SK-N-SH treated with all-trans-retinoic acid at 6 μM for 48 hours (cell line): ENCODE results near the gene HYAL3.

Experiments used
- ATAC-seq: fragments of 200-7000 bp; cut with Tn5 transposase; 3 replicates; pipeline ENCODE4 v1.9.1; 2020; ENCODE audit warnings: mild to moderate bottlenecking, moderate library complexity
- ESRRG ChIP-seq: fragments of 250-450 bp; sonication (Bioruptor Pico); IDR thresholded peaks from 2 replicates; pipeline ENCODE4 v1.6.1; 2021; ENCODE audit warnings: mild to moderate bottlenecking
- GLIS3 ChIP-seq: fragments of 250-450 bp; sonication (Bioruptor Pico); IDR thresholded peaks from 2 replicates; pipeline ENCODE4 v1.5.0; 2020; ENCODE audit warnings: mild to moderate bottlenecking, moderate library complexity
- ISL1 ChIP-seq: fragments of 250-450 bp; sonication (Bioruptor Pico); IDR thresholded peaks from 2 replicates; pipeline ENCODE4 v2.1.2; 2022; ENCODE audit warnings: mild to moderate bottlenecking, moderate library complexity
- OSR1 ChIP-seq: fragments of 250-450 bp; sonication (Bioruptor Pico); IDR thresholded peaks from 2 replicates; pipeline ENCODE4 v1.8.0; 2022; ENCODE audit warnings: moderate library complexity, mild to moderate bottlenecking, inconsistent platforms
- PPARA ChIP-seq: fragments of 250-450 bp; sonication (Bioruptor Pico); IDR thresholded peaks from 2 replicates; pipeline ENCODE4 v1.5.0; 2020; ENCODE audit warnings: mild to moderate bottlenecking, borderline replicate concordance
- SNAI2 ChIP-seq: fragments of 250-450 bp; sonication (Bioruptor Pico); IDR thresholded peaks from 2 replicates; pipeline ENCODE4 v1.5.0; 2020; ENCODE audit warnings: mild to moderate bottlenecking, moderate library complexity
- TOX ChIP-seq: fragments of 250-450 bp; sonication (Bioruptor Pico); IDR thresholded peaks from 2 replicates; pipeline ENCODE4 v1.8.0; 2021; ENCODE audit warnings: mild to moderate bottlenecking, moderate library complexity, borderline replicate concordance
- ZC3H10 ChIP-seq: fragments of 250-450 bp; sonication (Bioruptor Pico); IDR thresholded peaks from 2 replicates; pipeline ENCODE4 v1.5.1; 2021; ENCODE audit warnings: mild to moderate bottlenecking, moderate library complexity
- ZFP3 ChIP-seq: fragments of 250-450 bp; sonication (Bioruptor Pico); IDR thresholded peaks from 2 replicates; pipeline ENCODE4 v1.5.0; 2020; ENCODE audit warnings: mild to moderate bottlenecking, moderate library complexity
- ZNF565 ChIP-seq: fragments of 450-650 bp; formaldehyde crosslinking; conservative IDR thresholded peaks from 2 replicates; pipeline ENCODE4 v1.5.0; 2020; ENCODE audit warnings: low read depth, mild to moderate bottlenecking, moderate library complexity
- ZNF70 ChIP-seq: fragments of 450-650 bp; formaldehyde crosslinking; IDR thresholded peaks from 2 replicates; pipeline ENCODE4 v1.5.0; 2020; ENCODE audit warnings: mild to moderate bottlenecking, moderate library complexity
- ZNF8 ChIP-seq: fragments of 450-650 bp; formaldehyde crosslinking; IDR thresholded peaks from 2 replicates; pipeline ENCODE4 v1.5.0; 2020; ENCODE audit warnings: mild to moderate bottlenecking, moderate library complexity
- TF ChIP-seq, protein P1 (sequence below): fragments of 250-450 bp; sonication (Bioruptor Pico); IDR thresholded peaks from 2 replicates; pipeline ENCODE4 v1.5.1; 2021; ENCODE audit warnings: mild to moderate bottlenecking, moderate library complexity
- TF ChIP-seq, protein P2 (sequence below): fragments of 250-450 bp; sonication (Bioruptor Pico); IDR thresholded peaks from 2 replicates; pipeline ENCODE4 v1.8.0; 2021; ENCODE audit warnings: low read depth, mild to moderate bottlenecking, moderate library complexity, borderline replicate concordance
- TF ChIP-seq, protein P3 (sequence below): fragments of 250-450 bp; sonication (Bioruptor Pico); IDR thresholded peaks from 2 replicates; pipeline ENCODE4 v1.5.1; 2020; ENCODE audit warnings: low read depth, mild to moderate bottlenecking, moderate library complexity
- TF ChIP-seq, protein P4 (sequence below): fragments of 250-450 bp; sonication (Bioruptor Pico); IDR thresholded peaks from 2 replicates; pipeline ENCODE4 v1.5.0; 2020; ENCODE audit warnings: mild to moderate bottlenecking, moderate library complexity
- TF ChIP-seq, protein P5 (sequence below): fragments of 250-450 bp; sonication (Bioruptor Pico); IDR thresholded peaks from 2 replicates; pipeline ENCODE4 v1.8.0; 2020; ENCODE audit warnings: mild to moderate bottlenecking, moderate library complexity, borderline replicate concordance

The HYAL3 gene, protein sequence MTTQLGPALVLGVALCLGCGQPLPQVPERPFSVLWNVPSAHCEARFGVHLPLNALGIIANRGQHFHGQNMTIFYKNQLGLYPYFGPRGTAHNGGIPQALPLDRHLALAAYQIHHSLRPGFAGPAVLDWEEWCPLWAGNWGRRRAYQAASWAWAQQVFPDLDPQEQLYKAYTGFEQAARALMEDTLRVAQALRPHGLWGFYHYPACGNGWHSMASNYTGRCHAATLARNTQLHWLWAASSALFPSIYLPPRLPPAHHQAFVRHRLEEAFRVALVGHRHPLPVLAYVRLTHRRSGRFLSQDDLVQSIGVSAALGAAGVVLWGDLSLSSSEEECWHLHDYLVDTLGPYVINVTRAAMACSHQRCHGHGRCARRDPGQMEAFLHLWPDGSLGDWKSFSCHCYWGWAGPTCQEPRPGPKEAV

DNA sequence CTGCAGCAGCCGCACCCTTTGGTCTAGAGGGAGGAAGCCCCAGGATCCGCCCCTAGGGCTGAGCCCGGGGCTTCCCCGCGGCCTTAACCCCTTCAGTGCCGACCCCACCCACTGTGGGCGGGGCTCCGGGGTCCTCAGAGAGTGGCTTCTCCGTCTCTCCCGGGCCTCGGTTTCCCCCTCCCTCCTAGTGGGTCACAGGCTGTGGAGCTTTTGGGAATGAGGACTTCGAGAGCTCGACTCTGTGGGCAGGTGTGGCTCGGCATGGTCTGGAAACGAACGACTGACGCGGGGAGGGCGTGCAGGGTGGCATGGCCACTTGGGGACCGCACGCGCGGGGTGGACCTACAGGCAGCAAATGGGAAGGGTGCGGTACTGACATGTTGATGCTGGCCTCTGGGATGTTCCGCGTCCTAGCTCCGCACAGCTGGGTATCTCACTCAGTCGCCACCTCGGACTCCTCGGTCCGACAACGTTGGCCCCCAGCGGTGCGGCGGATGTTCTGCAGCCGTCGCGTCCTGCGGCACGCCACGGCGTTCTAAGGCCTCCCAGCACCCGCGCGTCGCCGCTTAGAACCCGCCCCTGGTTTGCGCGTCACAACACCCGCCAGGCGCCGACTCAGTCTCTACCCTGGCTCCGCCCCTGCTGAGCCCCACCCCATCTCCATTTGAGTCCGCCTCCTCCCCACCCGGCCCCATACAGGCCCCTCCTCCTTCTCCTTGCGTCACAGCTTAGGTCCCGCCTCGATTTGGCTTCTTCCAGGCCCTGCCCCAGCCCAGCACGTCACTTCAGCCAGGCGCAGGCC is at the start of gene HYAL3, which contains the start of gene NAA80:
Gene HYAL3, minus strand, starts transcription at position 570 of the 802 bp plus-strand sequence. CDS start 3,803 bp downstream, outside the sequence.
Gene NAA80, minus strand, starts transcription at position 570 of the 802 bp plus-strand sequence. CDS start 1,942 bp downstream, outside the sequence.
- TF ChIP-seq ISL1 (no peak), ZNF8 (CRISPR knock-in tag) (peak; percentile 93), ZFP3 (CRISPR knock-in tag) (0 out of 2 replicates have a peak, but pooled peaks have one; percentile 26)
- TF ChIP-seq, all 23 proteins: peak for 2
- ATAC-seq = peak; percentile 90

DNA sequence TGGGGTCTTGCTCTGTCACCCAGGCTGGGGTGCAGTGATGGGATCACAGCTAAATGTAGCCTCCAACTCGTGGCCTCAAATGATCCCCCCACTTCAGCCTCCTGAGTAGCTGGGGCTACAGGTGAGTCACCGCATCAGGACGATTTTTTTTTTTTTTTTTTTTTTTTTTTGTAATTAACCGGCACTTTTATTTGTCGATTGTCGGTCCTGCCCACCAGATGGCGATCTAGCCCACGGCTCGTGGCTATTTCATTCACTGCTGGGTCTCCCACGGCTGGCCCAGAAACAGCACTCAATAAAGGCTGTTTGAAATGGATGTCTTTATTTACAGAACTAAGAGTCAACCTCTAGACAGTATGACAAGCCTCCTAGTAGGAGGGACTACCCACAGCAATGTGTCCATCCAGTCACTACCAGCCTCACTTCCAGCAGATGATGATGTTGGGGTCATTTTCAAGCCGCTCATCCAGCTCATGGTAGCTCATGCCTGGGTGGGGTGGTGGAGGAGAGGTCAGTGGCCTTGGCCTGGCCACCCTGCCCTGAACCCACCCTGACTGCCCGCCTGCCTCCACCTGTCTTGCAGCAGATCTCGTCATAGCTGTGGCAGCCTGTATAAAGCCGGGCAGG is 48.1 kb upstream of the HYAL3 start:
- TF ChIP-seq, protein P1, sequence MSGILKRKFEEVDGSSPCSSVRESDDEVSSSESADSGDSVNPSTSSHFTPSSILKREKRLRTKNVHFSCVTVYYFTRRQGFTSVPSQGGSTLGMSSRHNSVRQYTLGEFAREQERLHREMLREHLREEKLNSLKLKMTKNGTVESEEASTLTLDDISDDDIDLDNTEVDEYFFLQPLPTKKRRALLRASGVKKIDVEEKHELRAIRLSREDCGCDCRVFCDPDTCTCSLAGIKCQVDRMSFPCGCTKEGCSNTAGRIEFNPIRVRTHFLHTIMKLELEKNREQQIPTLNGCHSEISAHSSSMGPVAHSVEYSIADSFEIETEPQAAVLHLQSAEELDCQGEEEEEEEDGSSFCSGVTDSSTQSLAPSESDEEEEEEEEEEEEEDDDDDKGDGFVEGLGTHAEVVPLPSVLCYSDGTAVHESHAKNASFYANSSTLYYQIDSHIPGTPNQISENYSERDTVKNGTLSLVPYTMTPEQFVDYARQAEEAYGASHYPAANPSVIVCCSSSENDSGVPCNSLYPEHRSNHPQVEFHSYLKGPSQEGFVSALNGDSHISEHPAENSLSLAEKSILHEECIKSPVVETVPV = no peak
- 0 out of 2 replicates have a peak, but pooled peaks have one; percentile 20 for TF ChIP-seq ZNF70 (CRISPR knock-in tag)
- peak; percentile 8 for ATAC-seq

DNA sequence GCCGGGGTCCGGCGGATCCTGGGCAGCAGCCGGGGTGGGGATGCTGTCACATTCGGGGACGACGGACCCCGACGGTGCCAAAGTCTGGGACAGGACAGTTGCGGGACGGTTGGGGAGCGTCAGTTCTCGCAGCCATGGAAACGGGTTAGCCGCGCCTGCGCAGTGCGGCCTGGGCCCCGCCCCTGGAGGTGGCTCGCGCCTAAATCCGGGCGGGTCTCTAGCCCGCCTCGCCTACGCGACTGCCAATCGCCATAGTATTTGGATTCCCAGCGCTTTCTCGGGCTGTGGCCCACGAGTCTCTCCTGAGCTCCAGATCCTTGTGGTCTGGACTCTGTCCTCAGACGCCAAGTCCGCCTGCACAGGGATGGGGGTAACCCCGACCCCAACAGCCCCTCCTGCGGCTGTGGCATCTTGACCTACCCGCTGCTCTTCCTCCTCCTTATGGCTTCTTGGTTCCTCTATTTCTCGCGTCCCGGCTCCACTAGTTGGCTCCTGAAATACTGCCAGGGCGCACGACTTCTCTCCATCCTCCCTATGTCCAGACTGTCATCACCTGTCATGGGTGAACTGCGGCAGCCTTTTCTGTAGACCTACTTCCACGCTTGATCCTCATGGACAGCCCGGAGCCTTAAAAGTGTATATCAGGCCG is 46.5 kb upstream of the HYAL3 start, which contains the start of gene ZMYND10:
Gene ZMYND10, minus strand, starts transcription at position 147 of the 649 bp plus-strand sequence. CDS start 153 bp downstream, outside the sequence.
- ATAC-seq = no peak
- TF ChIP-seq ZFP3 (CRISPR knock-in tag) (no peak), ZC3H10 (CRISPR knock-in tag) (no peak), ZNF565 (CRISPR knock-in tag) (no peak), TOX (CRISPR knock-in tag) (no peak), ESRRG (CRISPR knock-in tag) (no peak), SNAI2 (CRISPR knock-in tag) (no peak), GLIS3 (CRISPR knock-in tag) (no peak), ZNF8 (CRISPR knock-in tag) (no peak)
- TF ChIP-seq, protein P2, sequence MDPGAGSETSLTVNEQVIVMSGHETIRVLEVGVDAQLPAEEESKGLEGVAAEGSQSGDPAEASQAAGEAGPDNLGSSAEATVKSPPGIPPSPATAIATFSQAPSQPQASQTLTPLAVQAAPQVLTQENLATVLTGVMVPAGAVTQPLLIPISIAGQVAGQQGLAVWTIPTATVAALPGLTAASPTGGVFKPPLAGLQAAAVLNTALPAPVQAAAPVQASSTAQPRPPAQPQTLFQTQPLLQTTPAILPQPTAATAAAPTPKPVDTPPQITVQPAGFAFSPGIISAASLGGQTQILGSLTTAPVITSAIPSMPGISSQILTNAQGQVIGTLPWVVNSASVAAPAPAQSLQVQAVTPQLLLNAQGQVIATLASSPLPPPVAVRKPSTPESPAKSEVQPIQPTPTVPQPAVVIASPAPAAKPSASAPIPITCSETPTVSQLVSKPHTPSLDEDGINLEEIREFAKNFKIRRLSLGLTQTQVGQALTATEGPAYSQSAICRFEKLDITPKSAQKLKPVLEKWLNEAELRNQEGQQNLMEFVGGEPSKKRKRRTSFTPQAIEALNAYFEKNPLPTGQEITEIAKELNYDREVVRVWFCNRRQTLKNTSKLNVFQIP (CRISPR knock-in tag) = no peak

DNA sequence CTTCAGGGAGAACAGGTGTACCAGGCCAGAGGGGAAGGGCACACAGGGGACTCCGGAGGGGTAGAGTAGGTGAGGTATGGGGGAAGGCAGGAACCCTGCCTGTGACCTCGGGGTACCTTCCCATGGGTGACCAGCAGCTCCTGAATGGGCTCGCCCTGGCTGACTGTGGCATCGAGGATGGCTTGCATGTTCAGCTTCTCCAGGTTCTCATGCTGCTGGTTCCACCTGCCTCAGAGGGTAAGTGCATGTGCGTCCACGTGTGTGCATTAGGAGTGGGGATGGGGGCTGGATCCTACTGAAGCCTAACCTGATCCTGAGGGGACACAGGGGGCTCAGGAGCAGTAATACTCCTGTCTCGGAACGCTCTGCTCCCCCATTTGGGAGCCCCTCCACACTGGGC is 45.8 kb upstream of the HYAL3 start:
- TF ChIP-seq OSR1 = no peak
- no peak for TF ChIP-seq ZNF70 (CRISPR knock-in tag)
- no peak for TF ChIP-seq ZNF8 (CRISPR knock-in tag)
- TF ChIP-seq ZFP3 (CRISPR knock-in tag) = no peak
- TF ChIP-seq, protein P3, sequence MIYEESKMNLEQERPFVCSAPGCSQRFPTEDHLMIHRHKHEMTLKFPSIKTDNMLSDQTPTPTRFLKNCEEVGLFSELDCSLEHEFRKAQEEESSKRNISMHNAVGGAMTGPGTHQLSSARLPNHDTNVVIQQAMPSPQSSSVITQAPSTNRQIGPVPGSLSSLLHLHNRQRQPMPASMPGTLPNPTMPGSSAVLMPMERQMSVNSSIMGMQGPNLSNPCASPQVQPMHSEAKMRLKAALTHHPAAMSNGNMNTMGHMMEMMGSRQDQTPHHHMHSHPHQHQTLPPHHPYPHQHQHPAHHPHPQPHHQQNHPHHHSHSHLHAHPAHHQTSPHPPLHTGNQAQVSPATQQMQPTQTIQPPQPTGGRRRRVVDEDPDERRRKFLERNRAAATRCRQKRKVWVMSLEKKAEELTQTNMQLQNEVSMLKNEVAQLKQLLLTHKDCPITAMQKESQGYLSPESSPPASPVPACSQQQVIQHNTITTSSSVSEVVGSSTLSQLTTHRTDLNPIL (CRISPR knock-in tag) = no peak
- TF ChIP-seq ISL1 = no peak
- no peak for TF ChIP-seq PPARA (CRISPR knock-in tag)
- TF ChIP-seq, protein P1 = no peak
- TF ChIP-seq, protein P4, sequence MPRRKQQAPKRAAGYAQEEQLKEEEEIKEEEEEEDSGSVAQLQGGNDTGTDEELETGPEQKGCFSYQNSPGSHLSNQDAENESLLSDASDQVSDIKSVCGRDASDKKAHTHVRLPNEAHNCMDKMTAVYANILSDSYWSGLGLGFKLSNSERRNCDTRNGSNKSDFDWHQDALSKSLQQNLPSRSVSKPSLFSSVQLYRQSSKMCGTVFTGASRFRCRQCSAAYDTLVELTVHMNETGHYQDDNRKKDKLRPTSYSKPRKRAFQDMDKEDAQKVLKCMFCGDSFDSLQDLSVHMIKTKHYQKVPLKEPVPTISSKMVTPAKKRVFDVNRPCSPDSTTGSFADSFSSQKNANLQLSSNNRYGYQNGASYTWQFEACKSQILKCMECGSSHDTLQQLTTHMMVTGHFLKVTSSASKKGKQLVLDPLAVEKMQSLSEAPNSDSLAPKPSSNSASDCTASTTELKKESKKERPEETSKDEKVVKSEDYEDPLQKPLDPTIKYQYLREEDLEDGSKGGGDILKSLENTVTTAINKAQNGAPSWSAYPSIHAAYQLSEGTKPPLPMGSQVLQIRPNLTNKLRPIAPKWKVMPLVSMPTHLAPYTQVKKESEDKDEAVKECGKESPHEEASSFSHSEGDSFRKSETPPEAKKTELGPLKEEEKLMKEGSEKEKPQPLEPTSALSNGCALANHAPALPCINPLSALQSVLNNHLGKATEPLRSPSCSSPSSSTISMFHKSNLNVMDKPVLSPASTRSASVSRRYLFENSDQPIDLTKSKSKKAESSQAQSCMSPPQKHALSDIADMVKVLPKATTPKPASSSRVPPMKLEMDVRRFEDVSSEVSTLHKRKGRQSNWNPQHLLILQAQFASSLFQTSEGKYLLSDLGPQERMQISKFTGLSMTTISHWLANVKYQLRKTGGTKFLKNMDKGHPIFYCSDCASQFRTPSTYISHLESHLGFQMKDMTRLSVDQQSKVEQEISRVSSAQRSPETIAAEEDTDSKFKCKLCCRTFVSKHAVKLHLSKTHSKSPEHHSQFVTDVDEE = no peak
- TF ChIP-seq, protein P2 (CRISPR knock-in tag) = no peak
- no peak for TF ChIP-seq SNAI2 (CRISPR knock-in tag)
- TF ChIP-seq, protein P5, sequence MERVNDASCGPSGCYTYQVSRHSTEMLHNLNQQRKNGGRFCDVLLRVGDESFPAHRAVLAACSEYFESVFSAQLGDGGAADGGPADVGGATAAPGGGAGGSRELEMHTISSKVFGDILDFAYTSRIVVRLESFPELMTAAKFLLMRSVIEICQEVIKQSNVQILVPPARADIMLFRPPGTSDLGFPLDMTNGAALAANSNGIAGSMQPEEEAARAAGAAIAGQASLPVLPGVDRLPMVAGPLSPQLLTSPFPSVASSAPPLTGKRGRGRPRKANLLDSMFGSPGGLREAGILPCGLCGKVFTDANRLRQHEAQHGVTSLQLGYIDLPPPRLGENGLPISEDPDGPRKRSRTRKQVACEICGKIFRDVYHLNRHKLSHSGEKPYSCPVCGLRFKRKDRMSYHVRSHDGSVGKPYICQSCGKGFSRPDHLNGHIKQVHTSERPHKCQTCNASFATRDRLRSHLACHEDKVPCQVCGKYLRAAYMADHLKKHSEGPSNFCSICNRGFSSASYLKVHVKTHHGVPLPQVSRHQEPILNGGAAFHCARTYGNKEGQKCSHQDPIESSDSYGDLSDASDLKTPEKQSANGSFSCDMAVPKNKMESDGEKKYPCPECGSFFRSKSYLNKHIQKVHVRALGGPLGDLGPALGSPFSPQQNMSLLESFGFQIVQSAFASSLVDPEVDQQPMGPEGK (CRISPR knock-in tag) = no peak
- TF ChIP-seq, all 23 proteins: peak for 0
- ATAC-seq = no peak
